ENCODE measurements around the gene SLC6A9.
A peak's percentile ranks its signal among the peaks of the same experiment; 100 is the strongest.

SLC6A9 gene

DNA sequence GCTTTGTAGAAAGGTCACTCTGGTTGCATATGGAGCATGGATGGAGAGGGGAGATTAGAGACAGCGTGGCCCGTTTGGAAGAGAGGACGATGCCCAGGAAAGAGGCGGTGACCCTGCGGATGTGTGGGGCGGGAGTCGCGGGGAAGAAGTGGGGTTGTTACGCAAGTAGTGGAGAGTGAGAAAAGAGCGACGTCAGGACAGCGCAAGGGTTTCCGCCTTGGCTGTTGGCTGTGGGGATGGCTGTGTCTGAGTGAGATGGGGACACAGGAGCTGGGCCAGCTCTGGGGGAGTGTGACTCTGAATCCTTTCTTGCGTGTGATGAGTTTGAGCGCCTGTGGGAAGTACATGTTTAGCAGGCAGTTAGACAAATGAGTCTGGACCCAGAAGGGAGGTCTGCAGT is 48.5 kb downstream of the SLC6A9 start:
- no peak overlapping the region for H3K4me3 ChIP-seq (ENCODE audit: low read depth, low read length)
- no peak overlapping the region for H3K27ac ChIP-seq (ENCODE audit: low read depth, low read length)
- H3K36me3 ChIP-seq (ENCODE audit: control insufficient read depth, insufficient read depth, low read length) = peaks cover 52% of the 10 kb centered on the region
- H3K9me3 ChIP-seq (ENCODE audit: control insufficient read depth, insufficient read depth, low read length) = no peaks in the 10 kb centered on the region
- no peak overlapping the region for H3K9ac ChIP-seq (ENCODE audit: low read depth, low read length)
- H3K4me1 ChIP-seq (ENCODE audit: control insufficient read depth, insufficient read depth, low read length) = peaks cover 15% of the 10 kb centered on the region; the same call in 1 of the 2 replicates
- no peaks in the 10 kb centered on the region for H3K27me3 ChIP-seq (ENCODE audit: control insufficient read depth, insufficient read depth, low read length)

GRCh38 chr1:43982241-43982640 is 49.0 kb downstream of the SLC6A9 start:
- no peak overlapping the region for H3K27ac ChIP-seq (ENCODE audit: low read depth, low read length)
- no peaks in the 10 kb centered on the region for H3K9me3 ChIP-seq (ENCODE audit: control insufficient read depth, insufficient read depth, low read length)
- peaks cover 15% of the 10 kb centered on the region; the same call in 1 of the 2 replicates for H3K4me1 ChIP-seq (ENCODE audit: control insufficient read depth, insufficient read depth, low read length)
- H3K9ac ChIP-seq (ENCODE audit: low read depth, low read length) = no peak overlapping the region
- H3K4me3 ChIP-seq (ENCODE audit: low read depth, low read length) = no peak overlapping the region
- peaks cover 57% of the 10 kb centered on the region for H3K36me3 ChIP-seq (ENCODE audit: control insufficient read depth, insufficient read depth, low read length)
- no peaks in the 10 kb centered on the region for H3K27me3 ChIP-seq (ENCODE audit: control insufficient read depth, insufficient read depth, low read length)

GRCh38 chr1:43981636-43982035 is 49.6 kb downstream of the SLC6A9 start:
- Histone ChIP-seq H3K36me3 (ENCODE audit: control insufficient read depth, insufficient read depth, low read length) (peaks cover 57% of the 10 kb centered on the region), H3K27ac (ENCODE audit: low read depth, low read length) (no peak overlapping the region), H3K4me1 (ENCODE audit: control insufficient read depth, insufficient read depth, low read length) (peaks cover 15% of the 10 kb centered on the region; the same call in 1 of the 2 replicates), H3K4me3 (ENCODE audit: low read depth, low read length) (no peak overlapping the region), H3K9me3 (ENCODE audit: control insufficient read depth, insufficient read depth, low read length) (no peaks in the 10 kb centered on the region), H3K27me3 (ENCODE audit: control insufficient read depth, insufficient read depth, low read length) (no peaks in the 10 kb centered on the region), H3K9ac (ENCODE audit: low read depth, low read length) (no peak overlapping the region)

DNA sequence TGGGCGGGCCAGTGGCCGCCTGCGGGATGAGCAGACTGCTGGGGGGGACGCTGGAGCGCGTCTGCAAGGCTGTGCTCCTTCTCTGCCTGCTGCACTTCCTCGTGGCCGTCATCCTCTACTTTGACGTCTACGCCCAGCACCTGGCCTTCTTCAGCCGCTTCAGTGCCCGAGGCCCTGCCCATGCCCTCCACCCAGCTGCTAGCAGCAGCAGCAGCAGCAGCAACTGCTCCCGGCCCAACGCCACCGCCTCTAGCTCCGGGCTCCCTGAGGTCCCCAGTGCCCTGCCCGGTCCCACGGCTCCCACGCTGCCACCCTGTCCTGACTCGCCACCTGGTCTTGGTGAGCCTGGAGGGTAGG is 50.1 kb downstream of the SLC6A9 start:
- Histone ChIP-seq H3K4me1 (ENCODE audit: control insufficient read depth, insufficient read depth, low read length) (peaks cover 15% of the 10 kb centered on the region; the same call in 1 of the 2 replicates), H3K36me3 (ENCODE audit: control insufficient read depth, insufficient read depth, low read length) (peaks cover 57% of the 10 kb centered on the region), H3K9ac (ENCODE audit: low read depth, low read length) (no peak overlapping the region), H3K27ac (ENCODE audit: low read depth, low read length) (no peak overlapping the region), H3K27me3 (ENCODE audit: control insufficient read depth, insufficient read depth, low read length) (no peaks in the 10 kb centered on the region), H3K4me3 (ENCODE audit: low read depth, low read length) (no peak overlapping the region), H3K9me3 (ENCODE audit: control insufficient read depth, insufficient read depth, low read length) (no peaks in the 10 kb centered on the region)

DNA sequence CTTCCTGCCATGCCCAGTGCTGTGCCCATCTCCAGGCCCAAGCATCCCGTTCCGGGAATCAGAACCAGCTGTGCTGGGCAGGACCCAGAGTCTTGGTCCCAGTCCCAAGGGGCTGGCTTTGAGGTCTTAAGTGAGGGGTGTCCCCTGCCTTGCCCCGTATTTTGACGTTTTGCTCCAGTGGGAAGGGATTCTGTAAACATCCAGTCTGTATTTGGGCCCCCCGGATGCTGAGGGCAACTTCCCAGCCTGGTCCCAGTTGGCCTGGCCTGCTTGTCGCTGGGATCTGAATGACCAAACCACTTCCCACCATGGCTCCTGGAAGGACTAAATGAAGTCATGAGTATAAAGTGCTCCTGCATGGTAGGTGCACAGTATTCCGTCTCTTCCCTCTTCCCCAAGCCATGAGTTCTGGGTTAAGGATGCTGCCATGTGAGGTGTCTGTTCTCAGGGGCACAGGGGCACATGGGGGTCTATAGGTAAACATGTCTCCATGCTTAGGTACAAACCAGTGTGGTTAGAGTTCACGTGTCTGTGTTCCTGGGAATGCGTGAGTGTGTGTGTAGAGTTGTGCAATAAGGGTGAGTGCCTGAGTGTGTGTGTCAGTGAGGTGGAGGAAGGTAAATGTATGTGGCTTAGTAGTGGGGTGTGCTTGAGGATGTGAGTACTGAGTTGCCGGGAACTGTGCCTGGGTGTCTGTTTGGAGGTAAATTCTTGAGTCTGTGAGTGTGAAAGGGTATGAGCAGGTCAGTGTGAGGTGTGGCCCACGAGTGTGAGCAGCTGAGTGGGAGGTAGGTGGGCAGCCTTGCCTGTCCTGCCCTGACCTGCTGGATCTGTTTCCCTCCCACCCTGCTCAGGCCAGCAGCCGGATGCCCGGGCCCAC is 50.8 kb downstream of the SLC6A9 start:
- Histone ChIP-seq H3K4me1 (ENCODE audit: control insufficient read depth, insufficient read depth, low read length) (peaks cover 17% of the 10 kb centered on the region; the same call in 1 of the 2 replicates), H3K27me3 (ENCODE audit: control insufficient read depth, insufficient read depth, low read length) (no peaks in the 10 kb centered on the region), H3K27ac (ENCODE audit: low read depth, low read length) (no peak overlapping the region), H3K9ac (ENCODE audit: low read depth, low read length) (peak overlapping the region; percentile 58; the same call in 1 of the 2 replicates), H3K4me3 (ENCODE audit: low read depth, low read length) (peak overlapping the region; percentile 88), H3K36me3 (ENCODE audit: control insufficient read depth, insufficient read depth, low read length) (peaks cover 52% of the 10 kb centered on the region), H3K9me3 (ENCODE audit: control insufficient read depth, insufficient read depth, low read length) (no peaks in the 10 kb centered on the region)

- Histone ChIP-seq H3K4me1 (ENCODE audit: control insufficient read depth, insufficient read depth, low read length) (peaks cover 17% of the 10 kb centered on the region; the same call in 1 of the 2 replicates), H3K36me3 (ENCODE audit: control insufficient read depth, insufficient read depth, low read length) (peaks cover 45% of the 10 kb centered on the region), H3K9ac (ENCODE audit: low read depth, low read length) (peak overlapping the region; percentile 58; the same call in 1 of the 2 replicates), H3K27ac (ENCODE audit: low read depth, low read length) (peak overlapping the region; percentile 53), H3K27me3 (ENCODE audit: control insufficient read depth, insufficient read depth, low read length) (no peaks in the 10 kb centered on the region), H3K9me3 (ENCODE audit: control insufficient read depth, insufficient read depth, low read length) (no peaks in the 10 kb centered on the region), H3K4me3 (ENCODE audit: low read depth, low read length) (peak overlapping the region; percentile 88)
Observed at GRCh38 chr1:43979528-43980254, 51.6 kb downstream of the SLC6A9 start.

DNA sequence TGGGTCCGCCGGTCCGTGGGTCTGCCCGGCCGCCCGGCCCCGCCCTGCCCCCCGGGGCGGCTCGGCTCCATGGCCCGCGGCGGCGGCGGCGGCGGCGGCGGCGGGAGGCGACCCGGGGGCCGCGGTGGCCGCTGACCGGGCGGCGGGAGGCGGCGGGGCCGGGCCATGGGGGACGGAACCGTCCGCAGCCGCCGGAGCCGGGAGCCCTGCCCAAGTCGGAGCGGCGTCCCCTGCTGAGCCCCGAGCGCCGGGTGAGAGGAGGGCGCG is 52.1 kb downstream of the SLC6A9 start:
- Histone ChIP-seq H3K36me3 (ENCODE audit: control insufficient read depth, insufficient read depth, low read length) (peaks cover 40% of the 10 kb centered on the region), H3K27ac (ENCODE audit: low read depth, low read length) (peak overlapping the region; percentile 53), H3K27me3 (ENCODE audit: control insufficient read depth, insufficient read depth, low read length) (no peaks in the 10 kb centered on the region), H3K9ac (ENCODE audit: low read depth, low read length) (no peak overlapping the region), H3K9me3 (ENCODE audit: control insufficient read depth, insufficient read depth, low read length) (no peaks in the 10 kb centered on the region), H3K4me3 (ENCODE audit: low read depth, low read length) (peak overlapping the region; percentile 88), H3K4me1 (ENCODE audit: control insufficient read depth, insufficient read depth, low read length) (peaks cover 18% of the 10 kb centered on the region; the same call in 1 of the 2 replicates)

DNA sequence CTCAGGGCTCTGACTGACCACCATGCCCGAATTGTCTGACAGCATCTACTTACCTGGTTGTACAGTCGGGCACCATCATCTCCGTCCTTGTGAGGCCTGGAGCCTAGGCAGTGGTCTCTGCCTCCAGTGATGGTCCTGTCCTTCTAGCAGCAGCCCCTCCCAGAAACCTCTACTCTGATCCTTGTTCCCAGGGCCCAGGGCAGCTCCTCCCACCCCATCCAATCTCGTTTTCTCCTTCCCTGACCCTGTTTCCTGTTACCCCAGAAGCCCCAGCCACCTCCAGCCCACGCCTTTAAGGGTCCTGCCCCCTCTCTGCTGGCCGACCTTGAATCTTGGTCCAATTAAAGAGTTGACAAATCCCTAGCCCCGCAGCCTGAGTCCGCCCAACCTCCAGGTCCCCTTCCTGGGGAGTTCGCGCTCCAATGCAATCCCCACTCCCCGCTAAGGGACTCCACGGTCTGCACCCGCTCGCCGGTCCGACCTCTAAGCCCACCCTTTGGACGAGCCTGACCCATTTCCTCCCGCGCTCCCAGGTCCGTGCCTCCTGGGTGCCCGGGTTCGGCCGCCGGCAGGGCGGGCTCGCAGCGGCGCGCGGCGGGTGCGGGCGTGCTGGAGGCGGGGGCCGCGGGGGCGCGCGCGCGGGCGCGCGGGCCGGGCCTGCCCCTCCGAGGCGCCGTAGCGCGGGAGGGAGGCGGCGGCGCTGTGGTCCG is 52.6 kb downstream of the SLC6A9 start, which contains the start of gene B4GALT2:
TSS of gene B4GALT2 (plus strand) at position 660 of the 710 bp plus-strand sequence. CDS start 1,951 bp downstream, outside the sequence.
- Histone ChIP-seq H3K27me3 (ENCODE audit: control insufficient read depth, insufficient read depth, low read length) (no peaks in the 10 kb centered on the region), H3K27ac (ENCODE audit: low read depth, low read length) (peak within 1 kb of the TSS; percentile 64), H3K36me3 (ENCODE audit: control insufficient read depth, insufficient read depth, low read length) (peaks cover 38% of the 10 kb centered on the region), H3K4me3 (ENCODE audit: low read depth, low read length) (peak within 1 kb of the TSS; percentile 88), H3K9ac (ENCODE audit: low read depth, low read length) (peak within 1 kb of the TSS; percentile 60), H3K9me3 (ENCODE audit: control insufficient read depth, insufficient read depth, low read length) (no peaks in the 10 kb centered on the region), H3K4me1 (ENCODE audit: control insufficient read depth, insufficient read depth, low read length) (peaks cover 23% of the 10 kb centered on the region; the same call in 1 of the 2 replicates)

DNA sequence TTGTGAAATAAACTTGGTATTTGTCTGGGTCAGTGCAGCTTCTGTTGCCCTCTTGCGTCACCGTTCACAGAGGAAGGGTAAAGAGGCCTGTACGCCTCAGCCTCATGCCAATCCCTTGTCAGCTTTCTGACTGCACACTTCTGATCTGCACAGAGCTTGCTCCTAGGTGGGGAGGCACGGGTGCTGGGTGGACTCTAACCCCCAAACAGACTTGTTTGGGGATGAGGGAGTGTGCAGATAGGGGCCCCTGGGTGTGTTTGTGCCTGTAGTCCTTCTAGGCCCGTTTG is 53.1 kb downstream of the SLC6A9 start:
- H3K9me3 ChIP-seq (ENCODE audit: control insufficient read depth, insufficient read depth, low read length) = no peaks in the 10 kb centered on the region
- peaks cover 24% of the 10 kb centered on the region; the same call in 1 of the 2 replicates for H3K4me1 ChIP-seq (ENCODE audit: control insufficient read depth, insufficient read depth, low read length)
- H3K27me3 ChIP-seq (ENCODE audit: control insufficient read depth, insufficient read depth, low read length) = no peaks in the 10 kb centered on the region
- peaks cover 40% of the 10 kb centered on the region for H3K36me3 ChIP-seq (ENCODE audit: control insufficient read depth, insufficient read depth, low read length)
- H3K9ac ChIP-seq (ENCODE audit: low read depth, low read length) = no peak overlapping the region
- peak overlapping the region; percentile 88 for H3K4me3 ChIP-seq (ENCODE audit: low read depth, low read length)
- no peak overlapping the region for H3K27ac ChIP-seq (ENCODE audit: low read depth, low read length)

- no peak overlapping the region; the same call in 1 of the 2 replicates for H3K4me3 ChIP-seq (ENCODE audit: low read depth, low read length)
- no peaks in the 10 kb centered on the region for H3K9me3 ChIP-seq (ENCODE audit: control insufficient read depth, insufficient read depth, low read length)
- H3K4me1 ChIP-seq (ENCODE audit: control insufficient read depth, insufficient read depth, low read length) = peaks cover 24% of the 10 kb centered on the region; the same call in 1 of the 2 replicates
- H3K36me3 ChIP-seq (ENCODE audit: control insufficient read depth, insufficient read depth, low read length) = peaks cover 43% of the 10 kb centered on the region
- H3K27me3 ChIP-seq (ENCODE audit: control insufficient read depth, insufficient read depth, low read length) = no peaks in the 10 kb centered on the region
- H3K9ac ChIP-seq (ENCODE audit: low read depth, low read length) = no peak overlapping the region
- no peak overlapping the region for H3K27ac ChIP-seq (ENCODE audit: low read depth, low read length)
Observed at GRCh38 chr1:43977376-43978263, 53.6 kb downstream of the SLC6A9 start.

All from HUES48 (cell line).